ACC112 (cell line): ENCODE results near the gene ARHGEF39.
"Not testable (repeated sequence)": the region's sequence is repeated elsewhere in the genome, so short reads cannot be mapped to it uniquely, and the experiment has no call there.

Source experiments
- H2AFZ ChIP-seq: fragments of 200-600 bp; sonication (generic); one replicate; pipeline ENCODE4 v1.6.0; 2017; ENCODE audit warnings: antibody characterized with exemption, low read length; ENCODE audit not compliant: unreplicated experiment
- H3K27ac ChIP-seq: fragments of 200-600 bp; sonication (generic); 2 replicates; pipeline ENCODE4 v1.5.1; 2014; ENCODE audit warnings: low read depth, mild to moderate bottlenecking, antibody characterized with exemption, low read length, moderate library complexity
- H3K27me3 ChIP-seq: fragments of 200-600 bp; sonication (generic); 2 replicates; pipeline ENCODE4 v1.6.1; 2014; ENCODE audit warnings: mild to moderate bottlenecking, antibody characterized with exemption, low read length, moderate library complexity, mixed read lengths; ENCODE audit not compliant: insufficient read depth
- H3K36me3 ChIP-seq: fragments of 200-600 bp; sonication (generic); 2 replicates; pipeline ENCODE4 v1.6.1; 2016; ENCODE audit warnings: mild to moderate bottlenecking, antibody characterized with exemption, low read length, moderate library complexity, mixed read lengths; ENCODE audit not compliant: insufficient read depth
- H3K4me1 ChIP-seq: fragments of 200-600 bp; sonication (generic); one replicate; pipeline ENCODE4 v1.6.1; 2016; ENCODE audit warnings: low read length, mixed read lengths; ENCODE audit not compliant: insufficient read depth, unreplicated experiment, control insufficient read depth
- H3K4me3 ChIP-seq: fragments of 200-600 bp; sonication (generic); 2 replicates; pipeline ENCODE4 v1.5.1; 2014; ENCODE audit warnings: mild to moderate bottlenecking, low read depth, low read length
- H3K79me2 ChIP-seq: fragments of 200-600 bp; sonication (generic); one replicate; pipeline ENCODE4 v1.6.0; 2016; ENCODE audit warnings: low read length; ENCODE audit not compliant: control insufficient read depth, unreplicated experiment, insufficient read depth

ARHGEF39 gene

DNA sequence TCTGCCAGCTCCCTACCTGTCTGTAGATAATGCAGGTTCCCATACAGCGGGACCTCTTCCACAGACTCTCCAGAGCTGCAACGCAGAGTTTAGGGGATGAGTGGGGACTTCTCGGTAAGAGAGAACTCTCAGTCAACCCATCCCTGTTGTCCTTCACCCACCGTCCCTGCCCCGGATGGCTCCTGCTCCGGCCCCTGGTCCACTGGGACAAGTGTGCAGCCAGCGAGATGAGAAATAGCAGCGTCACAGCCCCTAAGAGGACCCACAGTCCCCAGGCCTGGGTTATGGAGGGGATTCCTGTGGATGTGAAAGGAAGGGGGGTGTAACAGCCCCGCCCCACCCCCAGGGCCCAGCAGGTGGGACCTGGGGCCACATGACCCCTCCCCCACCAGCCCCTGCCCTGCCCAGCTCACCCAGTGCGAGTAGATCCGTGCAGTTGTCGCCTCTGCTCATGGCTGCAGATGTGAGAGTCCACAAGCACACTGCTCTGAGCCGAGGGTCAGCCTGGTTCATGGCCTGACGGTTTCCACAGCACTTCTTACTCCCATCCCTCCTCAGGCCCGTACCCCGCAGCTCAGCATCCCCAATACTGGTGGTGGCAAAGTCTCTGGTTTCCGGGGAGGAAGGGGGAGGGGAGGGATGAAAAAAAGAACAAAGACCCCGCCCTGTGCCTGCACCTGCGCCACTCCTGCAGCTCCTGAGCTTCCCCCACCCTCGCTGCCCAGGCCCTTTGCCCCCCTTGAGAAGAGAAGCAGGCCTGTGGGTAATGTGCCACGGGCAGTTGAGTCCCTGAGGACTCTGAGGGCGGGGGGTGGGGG lies 14.4 kb downstream of the ARHGEF39 start, which contains the start of gene SIT1:
Gene SIT1 (minus strand): TSS at position 591 of the 818 bp plus-strand sequence. CDS start 78 bp downstream, at position 513.
- Histone ChIP-seq H3K4me3 (no peak within 1 kb of the TSS), H3K27ac (peak within 1 kb of the TSS; percentile 4; the same call in 1 of the 2 replicates), H3K27me3 (no peaks in the 10 kb centered on the region), H3K79me2 (no peaks in the 10 kb centered on the region), H3K36me3 (no peaks in the 10 kb centered on the region), H3K4me1 (peaks cover 50% of the 10 kb centered on the region), H2AFZ (peak within 1 kb of the TSS; percentile 9)

DNA sequence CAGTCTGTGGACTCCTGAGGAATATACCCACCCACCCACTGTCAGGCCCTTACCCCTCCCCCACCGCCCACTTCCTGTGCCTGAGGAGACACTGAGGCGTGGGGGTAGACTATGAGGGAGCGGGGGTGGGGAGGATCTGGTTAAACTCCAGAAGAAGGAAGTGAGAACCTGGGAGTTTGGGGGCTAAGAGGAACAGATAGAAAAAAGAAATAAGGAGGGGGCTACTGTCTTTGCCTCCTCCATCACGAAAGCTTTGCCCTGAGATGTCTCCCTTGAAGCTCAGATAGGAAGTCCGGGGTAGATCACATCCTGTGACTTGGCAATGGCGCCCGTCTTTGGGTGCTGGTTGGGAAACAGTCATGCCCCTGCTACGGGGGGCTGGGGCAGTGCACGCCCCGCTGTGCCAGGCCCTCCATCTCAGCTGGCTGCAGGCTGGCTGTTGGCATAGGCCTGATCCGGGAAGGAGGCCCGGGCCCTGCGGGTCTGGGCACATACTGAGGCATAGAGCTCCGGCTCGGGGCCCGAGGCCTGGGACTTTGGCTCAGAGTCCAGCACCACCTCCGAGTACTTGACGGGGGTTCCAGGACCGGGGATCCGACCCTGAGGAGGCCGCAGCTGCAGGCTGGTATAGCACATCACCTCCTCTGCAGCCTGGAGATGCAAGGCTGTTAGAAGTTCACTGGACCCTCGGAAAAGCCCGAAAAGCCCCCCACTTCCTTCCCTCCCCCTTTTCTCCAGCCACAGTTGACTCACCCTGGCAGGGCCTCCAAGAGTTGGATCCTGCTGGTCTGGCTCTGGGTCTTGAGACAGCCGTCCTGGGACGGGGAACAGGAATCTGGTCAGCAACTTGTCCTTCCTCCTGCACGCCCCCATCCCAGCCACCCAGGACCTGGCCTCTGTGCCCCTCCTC lies 15.3 kb downstream of the ARHGEF39 start:
- Histone ChIP-seq H2AFZ (peak overlapping the region; percentile 9), H3K4me3 (no peak overlapping the region)

DNA sequence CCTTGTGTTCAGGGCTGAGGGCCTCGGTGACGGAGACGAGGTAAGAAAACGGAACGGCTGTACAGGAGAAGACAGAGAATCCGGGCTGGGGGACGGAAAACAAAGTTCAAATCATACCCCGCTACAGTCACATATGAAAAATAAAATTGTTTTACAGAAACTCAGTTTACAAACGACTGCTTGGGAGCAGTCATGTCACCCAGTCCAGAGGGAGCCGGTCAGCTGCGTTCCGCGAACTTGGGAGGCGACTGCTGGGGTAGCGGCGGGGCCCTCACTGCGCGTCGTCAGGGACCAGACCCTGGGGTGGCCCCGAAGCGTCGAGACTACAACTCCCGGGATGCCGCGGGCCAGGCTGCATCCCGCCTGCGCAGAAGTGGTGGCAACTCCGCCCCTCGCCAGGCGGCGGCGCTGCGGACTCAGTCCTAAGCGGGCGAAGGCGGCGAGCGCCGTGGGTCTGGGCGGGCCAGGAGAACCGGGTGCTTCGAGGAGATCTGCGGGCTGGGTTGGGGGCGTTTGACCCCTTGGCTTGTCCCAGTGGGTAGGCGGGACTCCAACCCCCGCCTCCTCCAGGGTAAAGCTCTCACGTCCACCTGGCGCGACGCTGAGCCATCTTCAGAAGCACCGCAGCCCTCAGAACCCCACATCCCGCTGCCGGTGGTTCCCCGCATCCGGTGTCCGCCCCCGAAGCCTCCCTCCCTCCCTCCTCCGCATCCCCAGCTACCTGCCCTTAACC lies 18.3 kb downstream of the ARHGEF39 start:
- Histone ChIP-seq H3K27me3 (no peaks in the 10 kb centered on the region), H3K79me2 (no peaks in the 10 kb centered on the region), H3K4me1 (peaks cover 46% of the 10 kb centered on the region), H3K4me3 (peak overlapping the region; percentile 87), H3K27ac (peak overlapping the region; percentile 54; the same call in 1 of the 2 replicates), H3K36me3 (no peaks in the 10 kb centered on the region), H2AFZ (peak overlapping the region; percentile 84)

More for the DNA sequence above, 15.3 kb downstream of the ARHGEF39 start:
- Histone ChIP-seq H3K79me2 (no peaks in the 10 kb centered on the region), H3K36me3 (no peaks in the 10 kb centered on the region), H3K27ac (peak overlapping the region; percentile 4; the same call in 1 of the 2 replicates), H3K27me3 (no peaks in the 10 kb centered on the region), H3K4me1 (peaks cover 54% of the 10 kb centered on the region)

DNA sequence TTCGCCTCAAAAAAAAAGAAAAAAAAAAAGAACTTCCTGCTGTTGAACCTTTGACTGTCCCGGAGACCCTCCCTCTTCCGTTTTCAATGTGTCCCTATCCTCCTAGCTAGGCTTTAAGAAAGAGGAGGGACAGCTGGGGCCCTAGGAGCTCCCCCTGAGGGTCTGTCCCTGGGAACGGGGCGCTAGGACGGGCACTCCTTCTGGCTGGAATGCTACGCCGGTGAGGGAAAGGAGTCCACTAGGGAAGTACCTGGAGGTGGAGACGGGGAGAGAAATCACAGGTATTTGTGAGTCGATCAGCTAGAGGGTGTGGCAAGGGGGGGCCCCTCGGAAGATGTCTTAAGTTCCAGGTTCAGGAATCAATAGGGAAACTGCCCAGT lies 18.9 kb downstream of the ARHGEF39 start:
- Histone ChIP-seq H3K4me3 (peak overlapping the region; percentile 87), H3K36me3 (no peaks in the 10 kb centered on the region), H3K27ac (peak overlapping the region; percentile 54; the same call in 1 of the 2 replicates), H3K79me2 (no peaks in the 10 kb centered on the region), H2AFZ (peak overlapping the region; percentile 84), H3K27me3 (no peaks in the 10 kb centered on the region), H3K4me1 (peaks cover 46% of the 10 kb centered on the region)

DNA sequence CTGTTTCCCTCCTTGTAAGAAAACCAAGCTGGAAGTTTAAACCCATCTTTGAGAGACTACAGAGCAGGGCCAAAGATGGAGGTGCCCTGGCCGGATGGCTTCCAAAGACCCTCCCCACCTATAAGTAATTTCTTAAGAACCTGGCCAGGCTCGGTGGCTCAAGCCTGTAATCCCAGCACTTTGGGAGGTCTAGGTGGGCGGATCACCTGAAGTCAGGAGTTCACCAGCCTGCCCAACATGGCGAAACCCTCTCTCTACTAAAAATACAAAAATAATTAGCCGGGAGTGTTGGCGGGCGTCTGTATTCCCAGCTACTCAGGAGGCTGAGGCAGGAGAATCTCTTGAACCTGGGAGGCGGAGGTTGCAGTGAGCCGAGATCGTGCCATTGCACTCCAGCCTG lies 19.3 kb downstream of the ARHGEF39 start:
- H3K4me1 ChIP-seq: peaks cover 46% of the 10 kb centered on the region
- not testable (repeated sequence) for H3K79me2 ChIP-seq, H3K27me3 ChIP-seq, H3K27ac ChIP-seq, H2AFZ ChIP-seq, H3K36me3 ChIP-seq
- H3K4me3 ChIP-seq: peak overlapping the region; percentile 87

DNA sequence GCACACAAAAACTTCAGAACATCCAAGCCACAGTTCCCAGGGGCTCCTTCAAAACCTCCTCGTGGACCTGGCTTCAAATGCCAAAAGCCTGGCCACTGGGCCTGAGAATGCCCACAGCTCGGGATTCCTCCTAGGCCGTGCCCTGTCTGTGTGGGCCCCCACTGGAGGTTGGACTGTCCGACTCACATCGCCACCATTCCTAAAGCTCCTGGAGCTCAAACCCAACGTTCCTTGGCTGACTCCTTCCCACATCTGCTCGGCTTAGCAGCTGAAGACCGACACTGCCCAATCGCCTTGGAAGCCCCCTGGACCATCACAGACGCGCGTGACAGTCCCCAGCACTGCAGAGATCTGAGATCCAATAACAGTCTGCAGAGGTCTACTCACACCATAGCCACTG lies 21.9 kb downstream of the ARHGEF39 start:
- H3K79me2 ChIP-seq: no peaks in the 10 kb centered on the region
- no peaks in the 10 kb centered on the region for H3K36me3 ChIP-seq
- no peak overlapping the region for H3K4me3 ChIP-seq
- H3K27ac ChIP-seq: no peak overlapping the region
- H2AFZ ChIP-seq: no peak overlapping the region
- H3K27me3 ChIP-seq: no peaks in the 10 kb centered on the region
- peaks cover 21% of the 10 kb centered on the region for H3K4me1 ChIP-seq

DNA sequence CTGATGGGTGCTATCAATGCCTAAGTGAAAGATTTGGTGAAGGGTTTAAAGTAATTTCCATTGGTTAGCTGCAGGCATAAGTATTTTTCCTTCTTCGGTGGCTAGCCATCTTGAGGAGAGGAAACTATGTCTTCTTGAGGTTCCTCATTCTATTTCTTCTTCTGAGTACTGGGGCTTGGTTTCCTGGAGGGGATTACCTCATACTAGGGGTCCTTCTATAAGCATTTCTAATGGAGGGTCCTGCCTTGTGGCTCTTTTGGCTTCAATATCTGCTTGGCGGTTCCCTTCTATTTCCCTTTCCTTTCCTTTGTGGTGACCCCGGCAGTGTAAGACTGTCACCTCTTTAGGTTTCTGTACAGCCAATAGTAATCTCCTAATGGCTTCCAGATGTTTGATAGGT lies 23.5 kb downstream of the ARHGEF39 start:
- H3K36me3 ChIP-seq, H3K27ac ChIP-seq, H3K4me3 ChIP-seq, H2AFZ ChIP-seq, H3K79me2 ChIP-seq, H3K27me3 ChIP-seq: not testable (repeated sequence)
- H3K4me1 ChIP-seq: peaks cover 17% of the 10 kb centered on the region

DNA sequence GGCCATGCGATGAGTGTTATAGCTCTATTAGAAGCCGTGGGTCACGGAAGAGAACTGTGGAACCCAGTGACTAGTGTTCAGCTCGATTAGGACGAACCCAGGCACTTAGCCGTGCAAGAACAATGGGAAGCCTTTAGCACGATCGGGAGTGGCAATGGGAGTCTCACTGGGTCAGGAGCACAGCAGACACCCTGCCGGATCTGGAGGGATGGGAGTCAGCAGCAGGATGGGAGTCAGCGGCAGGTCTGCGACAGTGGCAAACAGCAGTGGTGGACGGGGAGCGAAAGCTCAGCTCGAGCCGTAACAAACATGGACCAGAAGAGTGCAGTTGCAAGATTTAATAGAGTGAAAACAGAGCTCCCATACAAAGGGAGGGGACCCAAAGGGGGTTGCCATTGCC lies 24.6 kb downstream of the ARHGEF39 start:
- not testable (repeated sequence) for H3K4me3 ChIP-seq, H3K36me3 ChIP-seq, H3K27ac ChIP-seq, H2AFZ ChIP-seq, H3K79me2 ChIP-seq, H3K4me1 ChIP-seq, H3K27me3 ChIP-seq

DNA sequence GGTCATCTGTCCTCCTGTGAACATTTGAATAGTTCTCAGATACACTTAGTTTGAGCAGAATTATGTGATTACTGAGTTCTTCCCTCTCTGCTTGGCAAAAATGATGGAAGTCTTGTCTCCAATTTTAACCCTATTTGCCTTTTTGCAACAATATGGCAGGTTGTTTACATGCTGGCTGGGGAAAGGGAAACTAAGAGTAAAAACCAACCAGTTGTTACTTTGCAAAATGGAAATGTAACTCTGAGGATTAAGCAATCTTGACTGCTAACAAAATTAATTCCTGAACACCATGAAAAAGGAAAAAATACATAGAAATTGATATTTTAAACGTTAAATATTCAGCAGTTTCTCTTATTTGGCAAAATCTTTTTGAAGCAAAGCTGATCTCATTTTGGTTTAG lies 25.4 kb downstream of the ARHGEF39 start:
- H3K79me2 ChIP-seq: no peaks in the 10 kb centered on the region
- H3K27me3 ChIP-seq: no peaks in the 10 kb centered on the region
- no peak overlapping the region for H2AFZ ChIP-seq
- H3K27ac ChIP-seq: no peak overlapping the region
- H3K36me3 ChIP-seq: no peaks in the 10 kb centered on the region
- H3K4me1 ChIP-seq: peaks cover 4% of the 10 kb centered on the region
- no peak overlapping the region for H3K4me3 ChIP-seq

DNA sequence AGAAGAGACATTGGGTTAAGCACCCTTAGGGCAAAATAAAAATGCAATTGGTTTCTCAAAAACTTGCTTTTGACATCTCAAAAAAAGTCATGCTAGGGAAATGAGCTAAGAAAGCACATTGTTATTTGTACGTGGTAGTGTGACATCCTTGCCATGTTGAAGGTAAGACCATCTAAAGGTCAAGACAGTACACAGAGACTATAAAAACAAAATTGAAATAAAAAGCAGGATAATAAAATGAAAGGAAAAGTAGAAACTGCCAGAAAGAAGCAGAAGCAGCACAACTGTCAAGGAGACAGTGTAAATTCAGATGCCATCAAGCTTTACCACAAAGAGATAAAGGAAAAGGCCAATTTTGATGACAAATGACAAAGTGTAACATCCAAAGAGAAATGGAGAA lies 25.8 kb downstream of the ARHGEF39 start:
- not testable (repeated sequence) for H3K27ac ChIP-seq, H3K79me2 ChIP-seq, H3K27me3 ChIP-seq, H3K36me3 ChIP-seq, H3K4me1 ChIP-seq, H2AFZ ChIP-seq, H3K4me3 ChIP-seq
